CD14-positive monocyte (primary cell): Measurements from ENCODE around the gene CA11. TPM values are rescaled to one million over a fixed set of nuclear protein-coding genes. Genes with fewer than 3 reads are reported as not detected.

ENCODE experiments used
- DNase-seq, 3 donors: peaks; one replicate each; pipeline ENCODE4 v3.0.0-alpha.2; 2011 to 2022
- H2AFZ ChIP-seq: 2 replicates; pipeline ENCODE4 v1.6.0; 2012; ENCODE audit warnings: mild to moderate bottlenecking, low read depth, low read length, inconsistent platforms; ENCODE audit not compliant: insufficient read depth, poor library complexity, severe bottlenecking
- H3K27ac ChIP-seq, 2 donors: 1 replicate in 1 of 2; 2 replicates in 1 of 2; pipeline ENCODE4 v1.5.1; 2012 to 2013; ENCODE audit warnings: low read length in 2 of 2, control low read depth in 1 of 2, inconsistent platforms in 1 of 2, low read depth in 1 of 2, mild to moderate bottlenecking in 1 of 2
- H3K27me3 ChIP-seq, 2 donors: one replicate each; pipeline versions ENCODE4 v1.6.0 to v1.6.1; 2011 to 2013; ENCODE audit warnings: low read length in 2 of 2; ENCODE audit not compliant: control insufficient read depth in 2 of 2, insufficient read depth in 2 of 2
- H3K36me3 ChIP-seq, 2 donors: replicated peaks in 1 of 2; 1 replicate in 1 of 2; 2 replicates in 1 of 2; pipeline versions ENCODE4 v1.5.1 to v1.6.1; 2012 to 2013; ENCODE audit warnings: low read length in 2 of 2, control low read depth in 1 of 2, inconsistent platforms in 1 of 2, mild to moderate bottlenecking in 1 of 2; ENCODE audit not compliant: insufficient read depth in 2 of 2, control insufficient read depth in 1 of 2
- H3K4me1 ChIP-seq, 2 donors: 1 replicate in 1 of 2; 2 replicates in 1 of 2; pipeline versions ENCODE4 v1.5.1 to v1.6.1; 2012 to 2013; ENCODE audit warnings: low read length in 2 of 2, control low read depth in 1 of 2, inconsistent platforms in 1 of 2, mild to moderate bottlenecking in 1 of 2, moderate library complexity in 1 of 2; ENCODE audit not compliant: insufficient read depth in 2 of 2, control insufficient read depth in 1 of 2
- H3K4me2 ChIP-seq: replicated peaks from 2 replicates; pipeline ENCODE3; 2012; ENCODE audit warnings: low read length, moderate library complexity, mild to moderate bottlenecking; ENCODE audit not compliant: poor library complexity, severe bottlenecking; ENCODE audit errors: extremely low read depth
- H3K4me3 ChIP-seq, 3 experiments: fragments of 200-600 bp in 1 of 3; sonication (generic) in 1 of 3; replicated peaks in 1 of 3; 1 replicate in 2 of 3; 2 replicates in 1 of 3; pipeline ENCODE4 v1.5.1; 2011 to 2013; ENCODE audit warnings: low read length in 3 of 3, mild to moderate bottlenecking in 3 of 3, control low read depth in 2 of 3, low read depth in 2 of 3, inconsistent platforms in 1 of 3, moderate library complexity in 1 of 3
- H3K79me2 ChIP-seq: 2 replicates; pipeline ENCODE4 v1.6.0; 2012; ENCODE audit warnings: mild to moderate bottlenecking, control low read depth, inconsistent platforms, low read length, moderate library complexity; ENCODE audit not compliant: insufficient read depth
- H3K9ac ChIP-seq: 2 replicates; pipeline ENCODE4 v1.6.0; 2017; ENCODE audit warnings: low read length, mild to moderate bottlenecking; ENCODE audit not compliant: insufficient read depth, poor library complexity, severe bottlenecking
- H3K9me3 ChIP-seq, 2 donors: replicated peaks in 1 of 2; 1 replicate in 1 of 2; 2 replicates in 1 of 2; pipeline versions ENCODE4 v1.5.1 to v1.6.1; 2012 to 2013; ENCODE audit warnings: low read length in 2 of 2, control low read depth in 1 of 2; ENCODE audit not compliant: control insufficient read depth in 1 of 2, insufficient read depth in 1 of 2
- H4K20me1 ChIP-seq: 2 replicates; pipeline ENCODE4 v1.6.0; 2012; ENCODE audit warnings: mild to moderate bottlenecking, low read length, control low read depth, moderate library complexity; ENCODE audit not compliant: insufficient read depth
- H3K27ac Mint-ChIP-seq, 7 donors: one replicate each; pipeline ENCODE4 v1.8.0; 2020; ENCODE audit warnings: mild to moderate bottlenecking in 7 of 7, mixed read lengths in 7 of 7, moderate library complexity in 6 of 7, inconsistent platforms in 2 of 7
- H3K27me3 Mint-ChIP-seq, 3 donors: one replicate each; pipeline ENCODE4 v1.8.0; 2021 to 2022; ENCODE audit warnings: low read depth in 3 of 3, mild to moderate bottlenecking in 3 of 3, mixed read lengths in 3 of 3, moderate library complexity in 3 of 3, inconsistent platforms in 1 of 3
- H3K36me3 Mint-ChIP-seq, 2 donors: one replicate each; pipeline ENCODE4 v1.8.0; 2020; ENCODE audit warnings: mixed read lengths in 2 of 2, inconsistent platforms in 1 of 2, mild to moderate bottlenecking in 1 of 2
- H3K4me1 Mint-ChIP-seq: one replicate; pipeline ENCODE4 v1.8.0; 2020; ENCODE audit warnings: mild to moderate bottlenecking, mixed read lengths
- H3K4me3 Mint-ChIP-seq, 2 donors: one replicate each; pipeline ENCODE4 v1.8.0; 2020; ENCODE audit warnings: mild to moderate bottlenecking in 2 of 2, mixed read lengths in 2 of 2, moderate library complexity in 1 of 2
- H3K9me3 Mint-ChIP-seq, 7 donors: one replicate each; pipeline ENCODE4 v1.8.0; 2020 to 2022; ENCODE audit warnings: mixed read lengths in 7 of 7, mild to moderate bottlenecking in 6 of 7, moderate library complexity in 6 of 7, inconsistent platforms in 2 of 7
- WGBS: methylation state at CpG from one replicate; pipeline ENCODE4 v1.1.5; 2013; ENCODE audit warnings: missing lambda C conversion rate; ENCODE audit not compliant: insufficient coverage; 5-methylcytosine and 5-hydroxymethylcytosine counted together
- intact Hi-C, 2 donors: fragments of 100-400 bp; cut with micrococcal nuclease; formaldehyde crosslinking; loops; one replicate each; pipeline versions ENCODE4 v1.15.0 to v1.15.1; 2023
- polyA plus RNA-seq, 3 donors: library from polyadenylated mRNA; depleted of rRNA in 1 of 3; unstranded in 2 of 3; stranded (reverse) in 1 of 3; fragments of 300-500 nt in 2 of 3; fragments of >200 nt in 1 of 3; fragmentation: Illumina TruSeq in 2 of 3; gene quantifications; 1 replicate in 2 of 3; 2 replicates in 1 of 3; pipeline ENCODE4 v1.2.3, GENCODE V29; 2012 to 2021
- TF ChIP-seq, protein P1 (sequence below): fragments of 200-600 bp; IDR thresholded peaks from one replicate; pipeline ENCODE4 v1.8.0; 2022; ENCODE audit warnings: antibody characterized with exemption, mild to moderate bottlenecking

Gene CA11
- polyA plus RNA-seq, 3 donors = 1.1 to 4.9 (median 1.8) TPM

DNA sequence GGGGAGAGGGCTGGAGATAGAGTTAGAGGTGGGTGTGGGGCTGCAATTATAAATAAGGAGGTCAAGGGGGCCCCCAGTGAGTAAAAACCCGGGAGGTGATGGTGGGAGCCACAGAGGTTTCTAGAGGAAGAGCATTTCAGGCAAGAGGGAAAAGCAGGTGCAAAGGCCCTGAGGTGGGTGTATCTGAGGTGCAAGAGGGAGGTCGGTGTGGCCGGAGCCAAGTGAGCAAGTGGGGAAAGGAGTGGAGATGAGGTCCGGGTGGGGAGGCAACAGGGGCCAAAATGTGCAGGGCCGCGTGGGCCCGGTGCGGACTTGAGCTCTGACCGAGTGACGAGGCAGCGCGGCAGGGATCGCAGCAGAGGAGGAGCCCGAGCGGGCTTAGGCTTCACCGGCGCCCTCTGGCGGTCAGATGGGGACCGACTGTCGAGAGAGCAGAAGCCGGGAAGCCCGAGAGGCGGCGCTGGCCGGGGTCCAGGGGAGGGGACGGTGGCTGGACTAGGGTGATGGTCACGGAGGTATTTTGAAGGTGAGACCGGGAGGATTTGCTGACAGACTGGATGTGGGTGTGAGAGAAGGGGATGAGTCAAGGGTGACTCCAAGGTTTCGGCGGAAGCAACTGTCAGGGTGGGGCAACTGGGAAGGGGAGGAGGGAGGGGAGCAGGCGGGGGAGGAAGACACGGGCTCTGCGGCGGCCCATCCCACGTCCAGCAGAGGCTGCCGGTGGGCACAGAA lies 57.2 kb downstream of the CA11 start:
- H3K27ac ChIP-seq = peak overlapping the region; percentile 56 to 64
- peaks cover 6 to 9% (median 9%) of the 10 kb centered on the region in 3 donors for H3K27me3 Mint-ChIP-seq
- 3% methylated on average over 36 of the region's 36 CpGs for WGBS

More for the DNA sequence above, 57.2 kb downstream of the CA11 start:
- Mint-ChIP-seq H3K4me1 (peaks cover 17% of the 10 kb centered on the region), H3K4me3 (peak overlapping the region; percentile 83 to 96), H3K36me3 (no peaks in the 10 kb centered on the region), H3K27ac (peak overlapping the region; percentile 57 to 92 (median 85)), H3K9me3 (peaks cover 0 to 4% (median 3%) of the 10 kb centered on the region in 7 donors)
- Histone ChIP-seq H2AFZ (peak overlapping the region; percentile 67), H3K27me3 (no peaks in the 10 kb centered on the region), H3K9ac (peak overlapping the region; percentile 57), H3K4me1 (peaks cover 13 to 15% of the 10 kb centered on the region in 2 donors), H3K9me3 (no peaks in the 10 kb centered on the region), H4K20me1 (no peaks in the 10 kb centered on the region), H3K4me3 (peak overlapping the region; percentile 17 to 72 (median 41)), H3K79me2 (no peaks in the 10 kb centered on the region), H3K36me3 (no peaks in the 10 kb centered on the region), H3K4me2 (peak overlapping the region; percentile 62)
- intact Hi-C loops = loop anchor here (5.0 to 10.0 kb wide), 2 partner anchors 82 to 264 kb away; partner anchors contain the start of gene EMP3 (in 1 of the 2)
- TF ChIP-seq, protein P1, sequence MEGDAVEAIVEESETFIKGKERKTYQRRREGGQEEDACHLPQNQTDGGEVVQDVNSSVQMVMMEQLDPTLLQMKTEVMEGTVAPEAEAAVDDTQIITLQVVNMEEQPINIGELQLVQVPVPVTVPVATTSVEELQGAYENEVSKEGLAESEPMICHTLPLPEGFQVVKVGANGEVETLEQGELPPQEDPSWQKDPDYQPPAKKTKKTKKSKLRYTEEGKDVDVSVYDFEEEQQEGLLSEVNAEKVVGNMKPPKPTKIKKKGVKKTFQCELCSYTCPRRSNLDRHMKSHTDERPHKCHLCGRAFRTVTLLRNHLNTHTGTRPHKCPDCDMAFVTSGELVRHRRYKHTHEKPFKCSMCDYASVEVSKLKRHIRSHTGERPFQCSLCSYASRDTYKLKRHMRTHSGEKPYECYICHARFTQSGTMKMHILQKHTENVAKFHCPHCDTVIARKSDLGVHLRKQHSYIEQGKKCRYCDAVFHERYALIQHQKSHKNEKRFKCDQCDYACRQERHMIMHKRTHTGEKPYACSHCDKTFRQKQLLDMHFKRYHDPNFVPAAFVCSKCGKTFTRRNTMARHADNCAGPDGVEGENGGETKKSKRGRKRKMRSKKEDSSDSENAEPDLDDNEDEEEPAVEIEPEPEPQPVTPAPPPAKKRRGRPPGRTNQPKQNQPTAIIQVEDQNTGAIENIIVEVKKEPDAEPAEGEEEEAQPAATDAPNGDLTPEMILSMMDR = peak; percentile 95
- peak; percentile 83 to 90 (median 85) for DNase-seq

Other genes starting within 250 kb of the CA11 start
- gene GRWD1, start 200.2 kb downstream of the CA11 start, polyA plus RNA-seq = 10 to 100 TPM in 1 of 3 donors, 1 to 10 TPM in 2; 3.7 to 13.9 (median 10.0) TPM
- gene KCNJ14, start 190.6 kb downstream of the CA11 start, polyA plus RNA-seq = under 1 TPM in 2 of 3 donors, not detected in 1; 0.09 to 0.56 TPM
- 10 to 100 TPM; 21.3 to 48.2 (median 21.7) TPM for gene CYTH2, start 176.8 kb downstream of the CA11 start, polyA plus RNA-seq
- under 1 TPM in 1 of 3 donors, not detected in 2; 0.08 TPM for gene LMTK3, start 134.4 kb downstream of the CA11 start, polyA plus RNA-seq
- under 1 TPM in 2 of 3 donors, not detected in 1; 0.09 to 0.40 TPM for gene SULT2B1, start 94.0 kb downstream of the CA11 start, polyA plus RNA-seq
- gene SPACA4, start 39.4 kb downstream of the CA11 start, polyA plus RNA-seq = not detected
- gene FAM83E, start 31.1 kb downstream of the CA11 start, polyA plus RNA-seq = not detected
- 1,000 to 10,000 TPM in 1 of 3 donors, 100 to 1,000 TPM in 2; 803 to 1,540 (median 892) TPM for gene RPL18, start 27.0 kb downstream of the CA11 start, polyA plus RNA-seq
- 1 to 10 TPM; 8.5 to 9.4 (median 9.1) TPM for gene SPHK2, start 26.7 kb downstream of the CA11 start, polyA plus RNA-seq
- gene DBP, start 8.8 kb downstream of the CA11 start, polyA plus RNA-seq = 10 to 100 TPM; 12.8 to 22.3 (median 17.5) TPM
- under 1 TPM in 1 of 3 donors, not detected in 2; 0.44 TPM for gene NTN5, start 26.8 kb upstream of the CA11 start, polyA plus RNA-seq
- not detected for gene FUT2, start 49.8 kb upstream of the CA11 start, polyA plus RNA-seq
- under 1 TPM in 1 of 3 donors, not detected in 2; 0.07 TPM for gene MAMSTR, start 73.5 kb upstream of the CA11 start, polyA plus RNA-seq
- 1 to 10 TPM in 1 of 3 donors, not detected in 2; 1.2 TPM for gene RASIP1, start 94.4 kb upstream of the CA11 start, polyA plus RNA-seq
- not detected for gene IZUMO1, start 100.7 kb upstream of the CA11 start, polyA plus RNA-seq
- gene FUT1, start 106.5 kb upstream of the CA11 start, polyA plus RNA-seq = under 1 TPM in 1 of 3 donors, not detected in 2; 0.03 TPM
- not detected for gene FGF21, start 109.3 kb upstream of the CA11 start, polyA plus RNA-seq
- 10 to 100 TPM; 14.1 to 17.0 (median 16.0) TPM for gene BCAT2, start 164.8 kb upstream of the CA11 start, polyA plus RNA-seq
- not detected for gene HSD17B14, start 190.3 kb upstream of the CA11 start, polyA plus RNA-seq
- gene PLEKHA4, start 222.4 kb upstream of the CA11 start, polyA plus RNA-seq = 1 to 10 TPM in 2 of 3 donors, under 1 TPM in 1; 0.69 to 1.5 (median 1.1) TPM
- gene PPP1R15A, start 226.2 kb upstream of the CA11 start, polyA plus RNA-seq = 100 to 1,000 TPM; 127 to 745 (median 169) TPM